ENCODE data around the gene CPZ.
"Not testable (repeated sequence)": the region's sequence is repeated elsewhere in the genome, so short reads cannot be mapped to it uniquely, and the experiment has no call there.

Gene CPZ

GRCh38 chr4:8653326-8654000, 60.9 kb downstream of the CPZ start:
- DNase-seq (ENCODE audit: low read depth): no peak

GRCh38 chr4:8654139-8654538, 61.6 kb downstream of the CPZ start:
- not testable (repeated sequence) for DNase-seq (ENCODE audit: low read depth)

- no peak for DNase-seq (ENCODE audit: low read depth)
Measured at GRCh38 chr4:8655411-8656184, 63.0 kb downstream of the CPZ start.

GRCh38 chr4:8656185-8656517, 63.6 kb downstream of the CPZ start:
- no peak for DNase-seq (ENCODE audit: low read depth)

GRCh38 chr4:8656711-8657380, 64.3 kb downstream of the CPZ start:
- no peak for DNase-seq (ENCODE audit: low read depth)

- no peak for DNase-seq (ENCODE audit: low read depth)
Measured at GRCh38 chr4:8657381-8658088, 65.0 kb downstream of the CPZ start.

- no peak for DNase-seq (ENCODE audit: low read depth)
Measured at GRCh38 chr4:8662776-8663175, 70.2 kb downstream of the CPZ start.

GRCh38 chr4:8664031-8664805, 71.7 kb downstream of the CPZ start:
- DNase-seq (ENCODE audit: low read depth): no peak

GRCh38 chr4:8664976-8665375, 72.4 kb downstream of the CPZ start:
- no peak for DNase-seq (ENCODE audit: low read depth)

GRCh38 chr4:8665406-8666360, 73.1 kb downstream of the CPZ start:
- no peak for DNase-seq (ENCODE audit: low read depth)

- DNase-seq (ENCODE audit: low read depth): no peak
Measured at GRCh38 chr4:8666581-8666980, 74.0 kb downstream of the CPZ start.

All from non-pigmented ciliary epithelial cell (primary cell).